Gastroesophageal sphincter (tissue), 3 donors: Measurements from ENCODE around the gene EGFR.

Experiments used
- CTCF ChIP-seq, 4 experiments: fragments of 200-600 bp in 2 of 4; fragments of 450-650 bp in 2 of 4; sonication (generic) in 1 of 4; IDR thresholded peaks; one replicate each; pipeline ENCODE4 v1.5.1; 2017 to 2019; ENCODE audit warnings: antibody characterized with exemption in 4 of 4, mild to moderate bottlenecking in 2 of 4, moderate library complexity in 2 of 4
- EP300 ChIP-seq: sonication (generic); formaldehyde crosslinking; IDR thresholded peaks from one replicate; pipeline ENCODE4 v1.6.1; 2017; ENCODE audit warnings: antibody characterized with exemption, mild to moderate bottlenecking
- POLR2A ChIP-seq, 2 donors: fragments of 450-650 bp; IDR thresholded peaks; one replicate each; pipeline ENCODE4 v1.6.1; 2017; ENCODE audit warnings: antibody characterized with exemption in 2 of 2, mild to moderate bottlenecking in 2 of 2, moderate library complexity in 1 of 2
- POLR2AphosphoS5 ChIP-seq: sonication (generic); formaldehyde crosslinking; IDR thresholded peaks from one replicate; pipeline ENCODE4 v1.6.1; 2017; ENCODE audit warnings: antibody characterized with exemption

DNA sequence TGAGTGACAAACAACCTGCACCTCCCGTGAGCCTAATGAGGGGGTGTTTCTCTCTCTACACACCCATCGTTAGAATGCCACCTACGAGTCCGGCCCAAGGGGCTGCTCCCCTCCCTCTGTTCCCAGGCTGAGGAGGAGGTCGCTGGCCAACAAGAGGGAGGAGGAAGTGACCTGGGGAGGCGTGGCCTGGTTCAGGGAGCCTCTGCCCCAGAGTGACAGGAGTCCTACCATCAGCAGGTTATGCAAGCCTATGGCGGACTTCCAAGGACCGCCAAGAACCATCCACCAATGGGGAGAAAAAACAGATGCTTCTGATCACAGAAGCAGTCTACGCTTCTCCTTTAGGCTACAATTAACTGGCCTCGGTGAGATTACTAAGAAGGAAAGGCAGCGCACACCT lies 12.3 kb upstream of the EGFR start:
- TF ChIP-seq EP300 (no peak), POLR2A (IDR thresholded peaks at IDR 0.05) (no peak), CTCF (IDR thresholded peaks at IDR 0.05) (no peak), POLR2AphosphoS5 (no peak)
